ENCODE measurements around the gene BOD1L2.

BOD1L2 gene

GRCh38 chr18:57150081-57150480, 3.2 kb downstream of the BOD1L2 start:
- DNase-seq (ENCODE audit: low read depth): no peak

GRCh38 chr18:57150828-57151227, 3.9 kb downstream of the BOD1L2 start:
- no peak for DNase-seq (ENCODE audit: low read depth)

- DNase-seq (ENCODE audit: low read depth): no peak
These were observed 7.4 kb downstream of the BOD1L2 start for GRCh38 chr18:57154191-57154830.

- no peak for DNase-seq (ENCODE audit: low read depth)
These were observed 17.5 kb downstream of the BOD1L2 start for GRCh38 chr18:57164401-57164800.

- DNase-seq (ENCODE audit: low read depth): no peak
These were observed 20.9 kb downstream of the BOD1L2 start for GRCh38 chr18:57167617-57168308.

- DNase-seq (ENCODE audit: low read depth): no peak
These were observed 24.1 kb downstream of the BOD1L2 start for GRCh38 chr18:57171026-57171425.

- DNase-seq (ENCODE audit: low read depth): no peak
These were observed 28.6 kb downstream of the BOD1L2 start for GRCh38 chr18:57175532-57175931.

GRCh38 chr18:57185434-57185833, 38.5 kb downstream of the BOD1L2 start:
- no peak for DNase-seq (ENCODE audit: low read depth)

GRCh38 chr18:57188851-57189557, 42.1 kb downstream of the BOD1L2 start:
- DNase-seq (ENCODE audit: low read depth): no peak

GRCh38 chr18:57190026-57190425, 43.1 kb downstream of the BOD1L2 start:
- no peak for DNase-seq (ENCODE audit: low read depth)

GRCh38 chr18:57194070-57194469, 47.2 kb downstream of the BOD1L2 start:
- DNase-seq (ENCODE audit: low read depth): no peak

- no peak for DNase-seq (ENCODE audit: low read depth)
These were observed 47.7 kb downstream of the BOD1L2 start for GRCh38 chr18:57194622-57195021.

GRCh38 chr18:57195341-57195740, 48.5 kb downstream of the BOD1L2 start:
- no peak for DNase-seq (ENCODE audit: low read depth)

- DNase-seq (ENCODE audit: low read depth): no peak
These were observed 50.4 kb downstream of the BOD1L2 start for GRCh38 chr18:57197261-57197660.

GRCh38 chr18:57198073-57198472, 51.2 kb downstream of the BOD1L2 start:
- DNase-seq (ENCODE audit: low read depth): no peak
